HG03066 (cell line): ENCODE data around the gene IPO4.
"Not testable (repeated sequence)": the region's sequence is repeated elsewhere in the genome, so short reads cannot be mapped to it uniquely, and the experiment has no call there.

ENCODE experiments used
- ATAC-seq: cut with Tn5 transposase; IDR thresholded peaks from one replicate; pipeline ENCODE4 v1.9.1; 2021; ENCODE audit warnings: low read depth; ENCODE audit not compliant: unreplicated experiment

The IPO4 gene

GRCh38 chr14:24188251-24189058, at the start of gene IPO4:
Gene IPO4, minus strand, starts transcription at chr14:24188816. Its CDS starts 29 bp downstream, at chr14:24188787.
- peak; percentile 94 for ATAC-seq

GRCh38 chr14:24238123-24238522, 49.5 kb upstream of the IPO4 start:
- ATAC-seq, result no peak

- ATAC-seq, result no peak
Measured at GRCh38 chr14:24237463-24237955, 48.9 kb upstream of the IPO4 start.

DNA sequence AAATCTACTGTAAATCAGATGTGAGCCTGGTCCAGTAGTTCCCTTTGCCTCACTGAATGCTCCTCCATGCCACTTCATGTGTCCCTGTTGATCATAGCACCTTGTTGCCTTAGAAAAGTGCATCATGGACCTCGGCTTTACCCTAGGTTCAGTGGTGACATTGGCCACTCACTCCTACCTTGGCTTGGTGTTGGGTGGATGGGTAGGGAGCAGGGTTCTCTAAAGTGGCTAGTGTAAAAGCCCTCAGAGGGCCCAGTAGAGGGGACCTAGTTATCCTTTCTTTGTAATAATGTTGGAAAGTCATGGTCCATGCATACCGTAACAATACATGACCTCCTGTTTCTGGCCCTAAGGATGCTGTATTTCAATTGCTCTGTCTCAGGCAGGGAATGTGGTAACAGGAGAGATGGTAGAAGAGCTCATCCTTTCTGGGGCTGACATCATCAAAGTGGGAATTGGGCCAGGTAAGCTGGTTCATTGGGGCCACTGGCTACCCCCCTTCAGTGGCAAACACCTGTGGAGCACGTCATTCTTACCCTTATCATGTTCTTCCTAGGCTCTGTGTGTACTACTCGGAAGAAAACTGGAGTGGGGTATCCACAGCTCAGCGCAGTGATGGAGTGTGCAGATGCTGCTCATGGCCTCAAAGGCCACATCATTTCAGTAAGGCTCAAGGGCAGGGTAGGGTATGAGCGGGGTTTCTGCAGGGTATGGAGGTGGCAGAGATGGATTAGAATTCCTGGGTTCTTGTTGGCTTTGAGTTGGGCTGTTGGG, 48.3 kb upstream of the IPO4 start:
- no peak for ATAC-seq

DNA sequence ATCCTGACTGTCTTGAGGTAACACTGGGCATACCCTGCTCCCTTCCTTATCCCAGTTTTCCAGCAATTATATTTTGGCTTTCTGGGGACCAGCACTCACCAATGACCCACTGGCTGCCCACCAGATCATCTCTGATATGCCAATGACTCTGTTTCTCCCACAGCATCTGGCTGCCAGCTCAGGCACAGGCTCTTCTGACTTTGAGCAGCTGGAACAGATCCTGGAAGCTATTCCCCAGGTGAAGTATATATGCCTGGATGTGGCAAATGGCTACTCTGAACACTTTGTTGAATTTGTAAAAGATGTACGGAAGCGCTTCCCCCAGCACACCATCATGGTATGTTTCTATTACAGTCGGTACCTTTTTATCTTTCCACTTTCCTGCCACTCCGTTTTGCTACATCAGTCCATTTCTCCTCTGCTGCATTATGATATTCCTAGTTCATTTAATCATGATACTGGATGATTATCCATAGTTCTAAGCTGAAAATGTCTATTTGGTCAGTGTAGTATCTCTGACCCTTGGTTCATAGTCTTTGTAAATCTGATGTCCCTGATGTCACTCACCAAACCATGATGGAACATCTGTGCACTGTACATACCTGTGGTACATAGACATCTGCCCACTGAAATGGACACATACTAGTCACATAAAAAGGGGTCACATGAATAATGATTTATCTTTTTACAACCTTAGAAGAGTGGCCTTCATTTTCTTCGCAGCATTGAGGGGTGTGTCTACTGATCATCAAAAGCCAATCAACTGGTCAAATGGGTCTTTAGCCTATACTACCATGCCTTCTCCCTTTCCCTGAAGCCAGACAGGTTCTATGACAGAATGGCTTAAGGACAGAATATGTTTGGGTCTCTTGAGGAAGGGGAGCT, 47.4 kb upstream of the IPO4 start:
- no peak for ATAC-seq

DNA sequence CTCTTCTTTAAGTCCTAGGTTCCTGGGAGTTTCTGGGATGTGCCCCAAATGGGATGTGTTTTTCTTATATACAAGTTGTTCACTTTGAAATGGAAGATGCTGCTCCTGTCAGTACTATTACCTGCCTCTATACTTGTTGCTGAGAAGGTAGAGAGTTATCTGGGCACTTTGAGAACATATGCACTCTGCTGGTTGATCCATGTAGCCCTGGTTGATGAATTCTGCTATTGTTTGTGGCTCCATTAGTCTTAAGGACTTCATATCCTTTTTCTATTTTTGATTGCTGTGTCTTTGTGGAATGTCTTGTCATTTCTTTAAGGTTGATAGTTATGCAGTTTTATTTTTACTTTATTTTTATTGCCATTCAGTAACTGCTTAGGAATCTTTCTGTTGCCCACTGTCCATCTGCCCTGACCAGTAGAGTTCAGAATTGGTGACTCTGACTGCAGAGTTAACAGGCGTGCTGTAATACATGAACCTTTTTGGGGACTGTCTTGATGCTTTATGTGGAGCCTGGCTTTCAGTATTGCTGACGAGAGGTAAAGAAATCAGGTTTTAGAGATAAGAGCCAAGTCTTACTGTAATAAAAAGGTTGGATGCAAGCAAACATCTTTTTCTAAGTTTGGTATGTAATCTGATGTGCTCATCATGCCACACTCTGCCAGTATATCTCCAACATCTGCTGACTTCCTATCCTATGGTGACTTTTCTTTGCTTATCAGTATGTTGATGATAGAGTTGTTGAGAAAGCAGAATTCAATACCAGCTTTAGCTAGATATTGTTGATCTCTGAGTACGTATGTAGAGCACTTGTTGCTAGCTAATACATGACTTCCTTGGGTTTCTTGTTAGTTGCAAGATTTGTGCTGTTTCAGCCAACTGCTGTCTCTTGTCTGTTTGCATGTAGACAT, 45.7 kb upstream of the IPO4 start:
- no peak for ATAC-seq

- no peak for ATAC-seq
Measured at GRCh38 chr14:24233538-24233866, 44.9 kb upstream of the IPO4 start.

GRCh38 chr14:24232645-24233537, 44.3 kb upstream of the IPO4 start, which contains the start of gene GMPR2:
Gene GMPR2, plus strand, starts transcription at chr14:24232929. Its CDS starts 325 bp downstream, at chr14:24233254.
- ATAC-seq, result peak; percentile 56

GRCh38 chr14:24232121-24232644, 43.6 kb upstream of the IPO4 start, which contains the start of gene NEDD8:
Gene NEDD8, minus strand, starts transcription at chr14:24232367. Its CDS starts 100 bp downstream, at chr14:24232267.
- ATAC-seq, result peak; percentile 78

GRCh38 chr14:24231263-24232120, 42.9 kb upstream of the IPO4 start:
- ATAC-seq, result no peak

DNA sequence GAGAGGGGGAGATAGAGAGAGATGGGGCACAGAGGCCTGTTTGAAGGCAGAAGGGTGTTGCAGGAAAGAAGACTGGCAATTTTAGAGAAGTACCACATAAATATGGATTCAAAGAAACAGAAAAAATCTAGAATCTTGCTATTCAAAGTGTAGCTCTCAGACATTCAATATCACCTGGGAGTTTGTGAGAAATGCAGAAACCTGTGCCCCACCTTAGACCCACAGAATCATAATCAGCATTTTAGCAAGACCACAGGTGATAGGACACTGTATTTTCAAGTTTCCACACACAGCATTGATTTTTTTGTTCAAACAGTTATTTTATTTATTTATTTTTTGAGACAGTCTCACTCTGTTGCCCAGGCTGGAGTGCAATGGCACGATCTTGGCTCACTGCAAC, 40.3 kb upstream of the IPO4 start:
- ATAC-seq, result no peak

- no peak for ATAC-seq
Measured at GRCh38 chr14:24226473-24226872, 37.9 kb upstream of the IPO4 start.

GRCh38 chr14:24224618-24225071, 36.0 kb upstream of the IPO4 start:
- ATAC-seq, result no peak

- ATAC-seq, result not testable (repeated sequence)
Measured at GRCh38 chr14:24222987-24223386, 34.4 kb upstream of the IPO4 start.

DNA sequence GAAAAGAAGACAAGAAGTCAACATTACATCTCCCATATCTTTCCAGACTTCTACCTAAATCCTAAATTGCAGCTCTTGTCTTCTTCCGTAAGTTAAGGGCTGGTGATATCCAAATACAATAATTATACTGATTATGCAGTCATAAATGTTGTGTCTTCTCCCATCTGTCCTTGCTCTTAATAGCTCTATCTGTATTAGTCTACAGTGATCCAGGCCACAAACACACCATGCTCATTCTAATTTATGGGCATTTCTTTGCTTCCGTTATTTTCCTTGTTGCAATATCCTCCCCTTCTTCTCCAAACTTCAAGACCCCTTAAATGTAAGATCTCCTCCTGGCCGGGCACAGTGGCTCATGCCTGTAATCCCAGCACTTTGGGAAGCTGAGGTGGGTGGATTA, 30.9 kb upstream of the IPO4 start:
- ATAC-seq, result no peak

GRCh38 chr14:24219080-24219479, 30.5 kb upstream of the IPO4 start:
- ATAC-seq, result no peak

- not testable (repeated sequence) for ATAC-seq
Measured at GRCh38 chr14:24216876-24217275, 28.3 kb upstream of the IPO4 start.
